K562 (cell line): ENCODE measurements around the gene HMCES. TPM values are rescaled to one million over a fixed set of nuclear protein-coding genes. Genes with fewer than 3 reads are reported as not detected.

Source experiments
- CBX2 ChIP-seq: fragments of 200-600 bp; sonication (generic); IDR thresholded peaks from one replicate; pipeline ENCODE4 v1.6.1; 2012; ENCODE audit warnings: mild to moderate bottlenecking, low read length, inconsistent platforms; ENCODE audit not compliant: insufficient read depth, poor library complexity, severe bottlenecking
- EP300 ChIP-seq: IDR thresholded peaks from 2 replicates; pipeline ENCODE4 v1.6.1; 2012; ENCODE audit warnings: low read length, improper control_type of control experiment
- HNRNPH1 ChIP-seq: fragments of 200-400 bp; formaldehyde crosslinking; optimal IDR thresholded peaks from 2 replicates; pipeline ENCODE3; 2017; ENCODE audit warnings: low read depth, mild to moderate bottlenecking, low read length, moderate library complexity
- MAZ ChIP-seq, 2 experiments: fragments of 450-650 bp in 1 of 2; sonication (generic) in 1 of 2; formaldehyde crosslinking; IDR thresholded peaks in 1 of 2; conservative IDR thresholded peaks in 1 of 2; 2 replicates each; pipeline versions ENCODE4 v1.4.0 to v1.5.0; 2020; ENCODE audit warnings: mild to moderate bottlenecking in 1 of 2, missing genetic modification reagents in 1 of 2
- NCOA6 ChIP-seq: fragments of 450-650 bp; IDR thresholded peaks from 2 replicates; pipeline ENCODE4 v1.6.1; 2017; ENCODE audit warnings: mild to moderate bottlenecking
- PHF20 ChIP-seq: fragments of 450-650 bp; IDR thresholded peaks from 2 replicates; pipeline ENCODE4 v1.6.1; 2018; ENCODE audit not compliant: partially characterized antibody
- SIX5 ChIP-seq, 2 experiments: IDR thresholded peaks; 2 replicates each; pipeline ENCODE4 v1.6.1; 2011; ENCODE audit warnings: low read length in 2 of 2, borderline replicate concordance in 1 of 2, low read depth in 1 of 2, mild to moderate bottlenecking in 1 of 2, moderate library complexity in 1 of 2; ENCODE audit not compliant: insufficient read depth in 1 of 2
- SMAD1 ChIP-seq: fragments of 150-350 bp; IDR thresholded peaks from 2 replicates; pipeline ENCODE4 v1.6.1; 2014; ENCODE audit warnings: low read length, low read depth; ENCODE audit not compliant: partially characterized antibody
- STAG1 ChIP-seq: sonication (generic); formaldehyde crosslinking; IDR thresholded peaks from 2 replicates; pipeline ENCODE4 v1.5.0; 2020; ENCODE audit warnings: missing genetic modification reagents, borderline replicate concordance
- ZNF785 ChIP-seq: fragments of 250-450 bp; sonication (Bioruptor Pico); IDR thresholded peaks from 2 replicates; pipeline ENCODE4 v1.4.0; 2020; ENCODE audit warnings: mild to moderate bottlenecking
- polyA plus RNA-seq, 8 experiments: library from polyadenylated mRNA; depleted of rRNA in 4 of 8; stranded (reverse) in 5 of 8; unstranded in 3 of 8; fragments of >200 nt; fragmentation: Nextera tagmentation in 2 of 8; fragmentation: Illumina TruSeq in 1 of 8; extraction: Ambion mirVana in 2 of 8; extraction: Trizol in 1 of 8; gene quantifications; 2 replicates each; pipeline versions ENCODE4 v1.2.1 to v1.2.3, GENCODE V29; 2011 to 2014; ENCODE audit warnings: inconsistent platforms in 1 of 8, missing spikeins in 1 of 8
- total RNA-seq, 7 experiments: library from RNA; depleted of rRNA in 6 of 7; stranded (reverse); fragments of >200 nt in 6 of 7; fragmentation: Illumina TruSeq in 2 of 7; extraction: Trizol in 2 of 7; gene quantifications; 2 replicates each; pipeline versions ENCODE4 v1.2.1 to v1.2.3, GENCODE V29; 2011 to 2021; ENCODE audit warnings: low replicate concordance in 1 of 7
- TF ChIP-seq, protein P1 (sequence below): fragments of 200-600 bp; sonication (generic); IDR thresholded peaks from one replicate; pipeline ENCODE4 v1.6.1; 2012; ENCODE audit warnings: mild to moderate bottlenecking, low read depth, low read length, inconsistent platforms

The HMCES gene
- total and polyA plus RNA-seq, 9 of the 15 experiments (the other 6 are each of a cell fraction or from before 2014, with no cell fraction given): 18.8 to 45.3 (median 24.8) TPM

DNA sequence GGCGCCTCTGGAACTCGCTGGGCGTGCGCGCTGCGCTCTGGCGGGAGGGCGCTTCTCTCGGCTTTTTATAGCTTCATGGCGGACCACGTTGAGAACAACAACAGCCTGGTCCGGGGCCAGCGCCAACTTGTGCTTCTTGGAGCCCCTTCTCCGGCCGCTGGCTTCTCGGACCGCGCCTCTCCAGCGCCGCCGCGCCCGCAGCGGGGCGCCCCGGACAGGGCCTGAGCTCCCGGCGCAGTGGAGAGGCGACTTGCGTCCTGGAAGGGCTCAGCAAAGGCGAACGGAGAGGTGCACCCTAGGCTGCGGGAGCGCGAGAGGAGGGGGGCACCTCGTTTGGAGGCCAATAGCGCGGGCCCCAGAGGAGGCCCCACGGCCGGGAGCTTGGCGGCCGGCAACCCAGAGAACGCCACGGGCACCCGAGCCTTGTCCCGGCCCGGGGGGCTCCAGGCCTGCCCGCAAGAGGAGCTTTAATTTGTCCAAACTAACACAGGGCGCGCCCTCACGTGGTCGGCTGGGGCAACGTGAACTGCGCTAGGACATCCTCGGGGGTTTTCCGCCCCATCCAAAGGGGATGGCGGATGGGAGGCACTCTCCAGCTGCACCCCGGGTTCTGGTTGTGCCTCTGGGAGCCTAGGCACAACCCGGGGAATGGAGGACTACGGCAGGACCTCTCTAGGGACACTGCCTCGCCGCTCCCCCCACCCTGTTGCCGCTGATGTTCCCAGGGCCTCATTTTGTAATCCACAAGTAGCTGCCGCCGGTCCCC lies 37.8 kb downstream of the HMCES start (continued):
- TF ChIP-seq, protein P1, sequence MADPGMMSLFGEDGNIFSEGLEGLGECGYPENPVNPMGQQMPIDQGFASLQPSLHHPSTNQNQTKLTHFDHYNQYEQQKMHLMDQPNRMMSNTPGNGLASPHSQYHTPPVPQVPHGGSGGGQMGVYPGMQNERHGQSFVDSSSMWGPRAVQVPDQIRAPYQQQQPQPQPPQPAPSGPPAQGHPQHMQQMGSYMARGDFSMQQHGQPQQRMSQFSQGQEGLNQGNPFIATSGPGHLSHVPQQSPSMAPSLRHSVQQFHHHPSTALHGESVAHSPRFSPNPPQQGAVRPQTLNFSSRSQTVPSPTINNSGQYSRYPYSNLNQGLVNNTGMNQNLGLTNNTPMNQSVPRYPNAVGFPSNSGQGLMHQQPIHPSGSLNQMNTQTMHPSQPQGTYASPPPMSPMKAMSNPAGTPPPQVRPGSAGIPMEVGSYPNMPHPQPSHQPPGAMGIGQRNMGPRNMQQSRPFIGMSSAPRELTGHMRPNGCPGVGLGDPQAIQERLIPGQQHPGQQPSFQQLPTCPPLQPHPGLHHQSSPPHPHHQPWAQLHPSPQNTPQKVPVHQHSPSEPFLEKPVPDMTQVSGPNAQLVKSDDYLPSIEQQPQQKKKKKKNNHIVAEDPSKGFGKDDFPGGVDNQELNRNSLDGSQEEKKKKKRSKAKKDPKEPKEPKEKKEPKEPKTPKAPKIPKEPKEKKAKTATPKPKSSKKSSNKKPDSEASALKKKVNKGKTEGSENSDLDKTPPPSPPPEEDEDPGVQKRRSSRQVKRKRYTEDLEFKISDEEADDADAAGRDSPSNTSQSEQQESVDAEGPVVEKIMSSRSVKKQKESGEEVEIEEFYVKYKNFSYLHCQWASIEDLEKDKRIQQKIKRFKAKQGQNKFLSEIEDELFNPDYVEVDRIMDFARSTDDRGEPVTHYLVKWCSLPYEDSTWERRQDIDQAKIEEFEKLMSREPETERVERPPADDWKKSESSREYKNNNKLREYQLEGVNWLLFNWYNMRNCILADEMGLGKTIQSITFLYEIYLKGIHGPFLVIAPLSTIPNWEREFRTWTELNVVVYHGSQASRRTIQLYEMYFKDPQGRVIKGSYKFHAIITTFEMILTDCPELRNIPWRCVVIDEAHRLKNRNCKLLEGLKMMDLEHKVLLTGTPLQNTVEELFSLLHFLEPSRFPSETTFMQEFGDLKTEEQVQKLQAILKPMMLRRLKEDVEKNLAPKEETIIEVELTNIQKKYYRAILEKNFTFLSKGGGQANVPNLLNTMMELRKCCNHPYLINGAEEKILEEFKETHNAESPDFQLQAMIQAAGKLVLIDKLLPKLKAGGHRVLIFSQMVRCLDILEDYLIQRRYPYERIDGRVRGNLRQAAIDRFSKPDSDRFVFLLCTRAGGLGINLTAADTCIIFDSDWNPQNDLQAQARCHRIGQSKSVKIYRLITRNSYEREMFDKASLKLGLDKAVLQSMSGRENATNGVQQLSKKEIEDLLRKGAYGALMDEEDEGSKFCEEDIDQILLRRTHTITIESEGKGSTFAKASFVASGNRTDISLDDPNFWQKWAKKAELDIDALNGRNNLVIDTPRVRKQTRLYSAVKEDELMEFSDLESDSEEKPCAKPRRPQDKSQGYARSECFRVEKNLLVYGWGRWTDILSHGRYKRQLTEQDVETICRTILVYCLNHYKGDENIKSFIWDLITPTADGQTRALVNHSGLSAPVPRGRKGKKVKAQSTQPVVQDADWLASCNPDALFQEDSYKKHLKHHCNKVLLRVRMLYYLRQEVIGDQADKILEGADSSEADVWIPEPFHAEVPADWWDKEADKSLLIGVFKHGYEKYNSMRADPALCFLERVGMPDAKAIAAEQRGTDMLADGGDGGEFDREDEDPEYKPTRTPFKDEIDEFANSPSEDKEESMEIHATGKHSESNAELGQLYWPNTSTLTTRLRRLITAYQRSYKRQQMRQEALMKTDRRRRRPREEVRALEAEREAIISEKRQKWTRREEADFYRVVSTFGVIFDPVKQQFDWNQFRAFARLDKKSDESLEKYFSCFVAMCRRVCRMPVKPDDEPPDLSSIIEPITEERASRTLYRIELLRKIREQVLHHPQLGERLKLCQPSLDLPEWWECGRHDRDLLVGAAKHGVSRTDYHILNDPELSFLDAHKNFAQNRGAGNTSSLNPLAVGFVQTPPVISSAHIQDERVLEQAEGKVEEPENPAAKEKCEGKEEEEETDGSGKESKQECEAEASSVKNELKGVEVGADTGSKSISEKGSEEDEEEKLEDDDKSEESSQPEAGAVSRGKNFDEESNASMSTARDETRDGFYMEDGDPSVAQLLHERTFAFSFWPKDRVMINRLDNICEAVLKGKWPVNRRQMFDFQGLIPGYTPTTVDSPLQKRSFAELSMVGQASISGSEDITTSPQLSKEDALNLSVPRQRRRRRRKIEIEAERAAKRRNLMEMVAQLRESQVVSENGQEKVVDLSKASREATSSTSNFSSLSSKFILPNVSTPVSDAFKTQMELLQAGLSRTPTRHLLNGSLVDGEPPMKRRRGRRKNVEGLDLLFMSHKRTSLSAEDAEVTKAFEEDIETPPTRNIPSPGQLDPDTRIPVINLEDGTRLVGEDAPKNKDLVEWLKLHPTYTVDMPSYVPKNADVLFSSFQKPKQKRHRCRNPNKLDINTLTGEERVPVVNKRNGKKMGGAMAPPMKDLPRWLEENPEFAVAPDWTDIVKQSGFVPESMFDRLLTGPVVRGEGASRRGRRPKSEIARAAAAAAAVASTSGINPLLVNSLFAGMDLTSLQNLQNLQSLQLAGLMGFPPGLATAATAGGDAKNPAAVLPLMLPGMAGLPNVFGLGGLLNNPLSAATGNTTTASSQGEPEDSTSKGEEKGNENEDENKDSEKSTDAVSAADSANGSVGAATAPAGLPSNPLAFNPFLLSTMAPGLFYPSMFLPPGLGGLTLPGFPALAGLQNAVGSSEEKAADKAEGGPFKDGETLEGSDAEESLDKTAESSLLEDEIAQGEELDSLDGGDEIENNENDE: no peak
- TF ChIP-seq MAZ (CRISPR knock-in tag; conservative IDR thresholded peaks at IDR 0.05 in 1 of 2, IDR thresholded peaks at IDR 0.05 in 1 of 2): peak; percentile 37 to 49; a peak in 2 of 4 replicates
- TF ChIP-seq SIX5 (IDR thresholded peaks at IDR 0.05; ENCODE audit: borderline replicate concordance in 1 of 2, insufficient read depth in 1 of 2, low read depth in 1 of 2, low read length in 2 of 2): no peak
- no peak for TF ChIP-seq ZNF785 (CRISPR knock-in tag)
- no peak for TF ChIP-seq PHF20
- TF ChIP-seq SMAD1: peak; percentile 91
- no peak for TF ChIP-seq CBX2
- TF ChIP-seq HNRNPH1: no peak
- no peak for TF ChIP-seq STAG1
- no peak for TF ChIP-seq NCOA6
- TF ChIP-seq EP300: no peak
